ENCODE measurements around the gene MATK.

Gene MATK

GRCh38 chr19:3813473-3814392 lies 27.6 kb upstream of the MATK start:
- no peak overlapping the region for H4K8ac ChIP-seq (ENCODE audit: low read depth, low read length)
- H3K56ac ChIP-seq (ENCODE audit: low read length): no peak overlapping the region
- H3K4me3 ChIP-seq (ENCODE audit: low read length): no peak overlapping the region
- H3K79me1 ChIP-seq (ENCODE audit: low read length): no peaks in the 10 kb centered on the region
- H2AK5ac ChIP-seq (ENCODE audit: low read length): no peak overlapping the region
- no peak overlapping the region for H3K27ac ChIP-seq (ENCODE audit: low read depth, low read length)
- no peaks in the 10 kb centered on the region for H3K27me3 ChIP-seq (ENCODE audit: insufficient read depth, low read length, poor library complexity)
- H3K4me2 ChIP-seq (ENCODE audit: low read length): no peak overlapping the region
- H2BK5ac ChIP-seq (ENCODE audit: low read length): no peak overlapping the region
- H3K79me2 ChIP-seq (ENCODE audit: control insufficient read depth, insufficient read depth, low read length): no peaks in the 10 kb centered on the region
- H3K4me1 ChIP-seq (ENCODE audit: control insufficient read depth, low read depth, low read length): no peaks in the 10 kb centered on the region
- no peaks in the 10 kb centered on the region for H3K36me3 ChIP-seq (ENCODE audit: control insufficient read depth, insufficient read depth, low read length)
- H3K9ac ChIP-seq (ENCODE audit: low read length): no peak overlapping the region
- WGBS (ENCODE audit: extremely low coverage, insufficient coverage, low lambda C conversion rate): no CpG with 5 or more reads among the region's 22 CpGs
- H4K5ac ChIP-seq (ENCODE audit: low read length): no peak overlapping the region
- no peak overlapping the region for H2BK15ac ChIP-seq (replicated peaks; ENCODE audit: low read depth)
- H3K18ac ChIP-seq (ENCODE audit: low read length): no peak overlapping the region
- H3K23ac ChIP-seq (ENCODE audit: low read length): no peak overlapping the region
- DNase-seq: no peak
- no peak overlapping the region for H2BK120ac ChIP-seq (ENCODE audit: low read depth, low read length)
- H3K4ac ChIP-seq (ENCODE audit: low read depth, low read length): no peak overlapping the region

- Histone ChIP-seq H3K36me3 (ENCODE audit: control insufficient read depth, insufficient read depth, low read length) (no peaks in the 10 kb centered on the region), H3K4ac (ENCODE audit: low read depth, low read length) (no peak overlapping the region), H4K5ac (ENCODE audit: low read length) (no peak overlapping the region), H2BK5ac (ENCODE audit: low read length) (no peak overlapping the region), H2AK5ac (ENCODE audit: low read length) (no peak overlapping the region), H2BK15ac (replicated peaks; ENCODE audit: low read depth) (no peak overlapping the region), H3K9ac (ENCODE audit: low read length) (no peak overlapping the region), H2BK120ac (ENCODE audit: low read depth, low read length) (no peak overlapping the region), H3K23ac (ENCODE audit: low read length) (no peak overlapping the region), H3K18ac (ENCODE audit: low read length) (no peak overlapping the region), H3K79me1 (ENCODE audit: low read length) (no peaks in the 10 kb centered on the region), H3K4me1 (ENCODE audit: control insufficient read depth, low read depth, low read length) (no peaks in the 10 kb centered on the region), H3K4me3 (ENCODE audit: low read length) (no peak overlapping the region), H3K79me2 (ENCODE audit: control insufficient read depth, insufficient read depth, low read length) (no peaks in the 10 kb centered on the region), H3K56ac (ENCODE audit: low read length) (no peak overlapping the region), H3K4me2 (ENCODE audit: low read length) (no peak overlapping the region), H3K27me3 (ENCODE audit: insufficient read depth, low read length, poor library complexity) (no peaks in the 10 kb centered on the region), H3K27ac (ENCODE audit: low read depth, low read length) (no peak overlapping the region), H4K8ac (ENCODE audit: low read depth, low read length) (no peak overlapping the region)
- no peak for DNase-seq
- WGBS (ENCODE audit: extremely low coverage, insufficient coverage, low lambda C conversion rate): no CpG with 5 or more reads among the region's 38 CpGs
These were observed 24.7 kb upstream of the MATK start for GRCh38 chr19:3810708-3811355.

GRCh38 chr19:3809881-3810707 lies 23.9 kb upstream of the MATK start:
- H3K27ac ChIP-seq (ENCODE audit: low read depth, low read length): no peak overlapping the region
- H4K5ac ChIP-seq (ENCODE audit: low read length): no peak overlapping the region
- H2AK5ac ChIP-seq (ENCODE audit: low read length): no peak overlapping the region
- no peak overlapping the region for H2BK5ac ChIP-seq (ENCODE audit: low read length)
- H3K27me3 ChIP-seq (ENCODE audit: insufficient read depth, low read length, poor library complexity): no peaks in the 10 kb centered on the region
- H3K36me3 ChIP-seq (ENCODE audit: control insufficient read depth, insufficient read depth, low read length): no peaks in the 10 kb centered on the region
- no CpG with 5 or more reads among the region's 26 CpGs for WGBS (ENCODE audit: extremely low coverage, insufficient coverage, low lambda C conversion rate)
- H2BK15ac ChIP-seq (replicated peaks; ENCODE audit: low read depth): no peak overlapping the region
- no peak overlapping the region for H3K56ac ChIP-seq (ENCODE audit: low read length)
- no peak overlapping the region for H3K4me3 ChIP-seq (ENCODE audit: low read length)
- no peak overlapping the region for H4K8ac ChIP-seq (ENCODE audit: low read depth, low read length)
- no peaks in the 10 kb centered on the region for H3K79me1 ChIP-seq (ENCODE audit: low read length)
- H3K4ac ChIP-seq (ENCODE audit: low read depth, low read length): no peak overlapping the region
- H3K18ac ChIP-seq (ENCODE audit: low read length): no peak overlapping the region
- H2BK120ac ChIP-seq (ENCODE audit: low read depth, low read length): no peak overlapping the region
- no peak for DNase-seq
- no peak overlapping the region for H3K9ac ChIP-seq (ENCODE audit: low read length)
- no peaks in the 10 kb centered on the region for H3K79me2 ChIP-seq (ENCODE audit: control insufficient read depth, insufficient read depth, low read length)
- no peaks in the 10 kb centered on the region for H3K4me1 ChIP-seq (ENCODE audit: control insufficient read depth, low read depth, low read length)
- no peak overlapping the region for H3K4me2 ChIP-seq (ENCODE audit: low read length)
- H3K23ac ChIP-seq (ENCODE audit: low read length): no peak overlapping the region

- no peak overlapping the region for H4K8ac ChIP-seq (ENCODE audit: low read depth, low read length)
These were observed 22.4 kb upstream of the MATK start for GRCh38 chr19:3808420-3809143.

GRCh38 chr19:3807574-3808354 lies 21.6 kb upstream of the MATK start:
- Histone ChIP-seq H3K4me1 (ENCODE audit: control insufficient read depth, low read depth, low read length) (no peaks in the 10 kb centered on the region), H2AK5ac (ENCODE audit: low read length) (no peak overlapping the region), H3K4ac (ENCODE audit: low read depth, low read length) (no peak overlapping the region), H3K36me3 (ENCODE audit: control insufficient read depth, insufficient read depth, low read length) (no peaks in the 10 kb centered on the region), H3K79me1 (ENCODE audit: low read length) (no peaks in the 10 kb centered on the region), H4K5ac (ENCODE audit: low read length) (no peak overlapping the region), H4K8ac (ENCODE audit: low read depth, low read length) (no peak overlapping the region), H2BK15ac (replicated peaks; ENCODE audit: low read depth) (no peak overlapping the region), H3K27me3 (ENCODE audit: insufficient read depth, low read length, poor library complexity) (no peaks in the 10 kb centered on the region), H3K27ac (ENCODE audit: low read depth, low read length) (no peak overlapping the region), H3K79me2 (ENCODE audit: control insufficient read depth, insufficient read depth, low read length) (no peaks in the 10 kb centered on the region), H3K18ac (ENCODE audit: low read length) (no peak overlapping the region), H3K9ac (ENCODE audit: low read length) (no peak overlapping the region), H3K56ac (ENCODE audit: low read length) (no peak overlapping the region), H3K4me3 (ENCODE audit: low read length) (no peak overlapping the region), H2BK5ac (ENCODE audit: low read length) (no peak overlapping the region), H2BK120ac (ENCODE audit: low read depth, low read length) (no peak overlapping the region), H3K23ac (ENCODE audit: low read length) (no peak overlapping the region), H3K4me2 (ENCODE audit: low read length) (no peak overlapping the region)
- no CpG with 5 or more reads among the region's 35 CpGs for WGBS (ENCODE audit: extremely low coverage, insufficient coverage, low lambda C conversion rate)
- no peak for DNase-seq

More at GRCh38 chr19:3808420-3809143, 22.4 kb upstream of the MATK start:
- Histone ChIP-seq H3K27me3 (ENCODE audit: insufficient read depth, low read length, poor library complexity) (no peaks in the 10 kb centered on the region), H3K36me3 (ENCODE audit: control insufficient read depth, insufficient read depth, low read length) (no peaks in the 10 kb centered on the region), H3K79me1 (ENCODE audit: low read length) (no peaks in the 10 kb centered on the region), H4K5ac (ENCODE audit: low read length) (no peak overlapping the region), H3K4ac (ENCODE audit: low read depth, low read length) (no peak overlapping the region), H2BK120ac (ENCODE audit: low read depth, low read length) (no peak overlapping the region), H2AK5ac (ENCODE audit: low read length) (no peak overlapping the region), H3K27ac (ENCODE audit: low read depth, low read length) (no peak overlapping the region), H3K4me3 (ENCODE audit: low read length) (no peak overlapping the region), H3K23ac (ENCODE audit: low read length) (no peak overlapping the region), H3K18ac (ENCODE audit: low read length) (no peak overlapping the region), H3K79me2 (ENCODE audit: control insufficient read depth, insufficient read depth, low read length) (no peaks in the 10 kb centered on the region), H3K4me2 (ENCODE audit: low read length) (no peak overlapping the region), H2BK15ac (replicated peaks; ENCODE audit: low read depth) (no peak overlapping the region), H3K4me1 (ENCODE audit: control insufficient read depth, low read depth, low read length) (no peaks in the 10 kb centered on the region), H3K56ac (ENCODE audit: low read length) (no peak overlapping the region), H2BK5ac (ENCODE audit: low read length) (no peak overlapping the region), H3K9ac (ENCODE audit: low read length) (no peak overlapping the region)
- WGBS (ENCODE audit: extremely low coverage, insufficient coverage, low lambda C conversion rate): no CpG with 5 or more reads among the region's 33 CpGs
- no peak for DNase-seq
